Gastroesophageal sphincter (tissue), 2 donors: ENCODE results near the gene SLC35F3.

ENCODE experiments used
- EP300 ChIP-seq: sonication (generic); formaldehyde crosslinking; IDR thresholded peaks from one replicate; pipeline ENCODE4 v1.6.1; 2017; ENCODE audit warnings: antibody characterized with exemption, mild to moderate bottlenecking
- POLR2AphosphoS5 ChIP-seq: sonication (generic); formaldehyde crosslinking; IDR thresholded peaks from one replicate; pipeline ENCODE4 v1.6.1; 2017; ENCODE audit warnings: antibody characterized with exemption

DNA sequence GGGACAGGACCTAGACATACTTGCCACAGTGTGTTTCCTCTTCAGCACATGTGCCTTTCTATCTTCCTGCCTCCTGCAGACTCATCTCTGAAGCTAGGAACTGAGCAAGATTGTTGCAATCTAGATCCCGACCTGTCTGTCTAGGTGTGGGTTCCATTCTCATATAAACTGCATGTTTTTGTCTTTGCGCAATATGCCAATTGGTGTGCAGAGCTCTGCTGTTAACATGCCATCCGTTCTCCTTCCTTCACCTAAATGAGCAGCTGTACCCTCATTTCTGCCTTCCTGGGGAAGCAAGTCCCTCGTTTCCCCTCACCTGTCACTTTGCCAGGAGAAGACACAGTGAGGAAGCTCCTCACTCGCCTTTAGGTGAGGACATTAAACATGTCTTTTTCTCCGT, 55.5 kb downstream of the SLC35F3 start:
- TF ChIP-seq POLR2AphosphoS5 (no peak), EP300 (no peak)
